HG02840 (cell line): ENCODE data around the gene GBGT1.
"Not testable (repeated sequence)": the region's sequence is repeated elsewhere in the genome, so short reads cannot be mapped to it uniquely, and the experiment has no call there.

Source experiments
- ATAC-seq: cut with Tn5 transposase; IDR thresholded peaks from one replicate; pipeline ENCODE4 v1.9.1; 2021; ENCODE audit warnings: mild to moderate bottlenecking, moderate library complexity, moderate number of reproducible peaks; ENCODE audit not compliant: unreplicated experiment, low FRiP score

GBGT1 gene

GRCh38 chr9:133199648-133200321 lies 36.1 kb upstream of the GBGT1 start:
- ATAC-seq: no peak

DNA sequence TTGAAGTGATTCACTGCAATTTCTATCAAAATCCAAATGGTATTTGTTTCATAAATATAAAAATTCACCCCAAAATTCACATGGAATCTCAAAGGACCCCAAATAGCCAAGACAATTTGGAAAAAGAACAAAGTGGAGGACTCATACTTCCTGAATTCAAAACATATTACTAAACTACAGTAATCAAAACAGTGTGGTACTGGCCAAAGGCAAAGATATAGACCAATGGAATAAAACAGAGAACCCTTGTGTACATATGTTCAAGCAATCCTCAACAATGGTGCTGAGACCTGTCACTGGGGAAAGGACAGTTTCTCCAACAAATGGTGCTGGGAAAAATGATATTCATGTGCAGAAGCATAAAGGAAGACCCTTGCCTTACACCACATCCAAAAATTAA lies 31.3 kb upstream of the GBGT1 start:
- no peak for ATAC-seq

DNA sequence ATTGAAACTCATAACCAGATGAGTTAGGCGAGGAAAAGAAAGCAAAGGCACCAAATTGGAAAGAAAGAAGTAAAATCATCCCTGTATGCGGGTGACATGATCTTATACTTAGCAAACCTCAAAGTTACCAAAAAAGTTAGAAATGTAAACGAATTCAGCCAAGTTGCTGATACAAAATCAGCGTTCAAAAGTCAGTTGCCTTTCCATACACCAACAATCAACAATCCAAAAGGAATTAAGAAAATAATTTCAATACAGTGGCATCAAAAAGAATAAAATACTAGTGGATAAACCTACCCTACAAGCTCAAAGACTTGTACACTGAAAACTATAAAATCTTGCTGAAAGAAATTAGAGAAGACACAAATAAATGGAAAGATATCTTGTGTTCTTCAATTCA lies 30.9 kb upstream of the GBGT1 start:
- no peak for ATAC-seq

GRCh38 chr9:133191989-133192388 lies 28.3 kb upstream of the GBGT1 start:
- ATAC-seq: no peak

GRCh38 chr9:133189826-133190225 lies 26.1 kb upstream of the GBGT1 start:
- no peak for ATAC-seq

DNA sequence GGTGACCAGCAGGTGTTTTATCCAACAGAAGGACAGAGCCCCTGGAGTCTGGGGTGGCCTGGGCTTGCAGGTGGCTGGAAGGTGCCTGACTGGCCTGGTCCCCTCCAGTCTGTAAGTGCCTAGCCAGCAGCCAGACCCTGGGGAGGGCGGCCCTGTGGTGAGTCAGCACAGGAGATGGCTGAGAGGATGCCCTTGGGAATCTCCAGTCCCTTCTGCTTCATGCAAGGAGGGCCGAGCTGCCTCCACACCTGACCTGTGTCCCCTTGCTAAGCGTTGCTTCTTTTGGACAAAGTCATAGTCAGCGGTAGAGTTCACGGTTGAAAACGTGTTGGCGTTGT lies 25.1 kb upstream of the GBGT1 start:
- ATAC-seq: no peak

DNA sequence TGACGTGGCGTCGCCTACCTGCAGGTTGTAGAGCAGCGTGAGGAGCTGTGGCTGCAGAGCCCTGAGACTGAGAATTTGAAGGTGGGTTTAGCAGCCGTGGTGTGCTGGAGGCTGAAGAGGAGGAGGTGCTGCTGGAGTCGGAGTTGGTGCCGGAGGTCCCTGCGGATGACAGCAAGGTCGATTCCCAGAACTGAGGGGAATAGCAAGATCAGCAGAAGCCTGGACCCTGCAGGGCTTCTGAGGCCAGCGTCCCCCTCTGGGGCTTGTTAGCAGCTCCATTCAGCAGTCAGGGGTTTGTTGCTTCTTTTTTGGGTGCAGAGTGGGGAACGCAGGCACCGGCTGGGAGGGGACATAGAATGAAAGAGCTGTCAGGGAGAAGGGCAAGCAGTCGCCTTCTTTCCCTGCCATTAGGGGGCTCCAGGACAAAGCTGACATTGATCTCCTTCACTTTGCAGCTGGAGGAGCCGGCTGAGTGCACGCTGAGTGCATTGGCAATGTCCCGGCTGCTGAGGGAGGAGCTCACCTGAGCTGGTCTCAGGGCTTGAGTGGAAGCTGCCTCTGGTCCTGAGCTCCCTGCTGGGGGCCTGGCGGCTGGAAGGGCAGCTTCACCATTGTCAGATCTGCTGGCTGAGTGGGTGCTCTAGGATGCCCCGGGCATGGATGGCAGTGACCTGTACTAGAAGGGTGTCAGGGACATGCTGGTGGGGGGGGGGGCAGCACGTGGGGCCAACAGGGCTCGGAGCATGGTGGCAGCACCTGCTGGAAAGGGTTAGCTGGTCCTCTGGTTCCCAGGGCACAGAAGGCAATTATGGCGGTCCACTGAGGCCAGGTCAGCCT lies 24.5 kb upstream of the GBGT1 start:
- ATAC-seq: no peak

- ATAC-seq: no peak
Measured at GRCh38 chr9:133187561-133188005, 23.9 kb upstream of the GBGT1 start.

- no peak for ATAC-seq
Measured at GRCh38 chr9:133186736-133187135, 23.0 kb upstream of the GBGT1 start.

- ATAC-seq: no peak
Measured at GRCh38 chr9:133184971-133185370, 21.3 kb upstream of the GBGT1 start.

DNA sequence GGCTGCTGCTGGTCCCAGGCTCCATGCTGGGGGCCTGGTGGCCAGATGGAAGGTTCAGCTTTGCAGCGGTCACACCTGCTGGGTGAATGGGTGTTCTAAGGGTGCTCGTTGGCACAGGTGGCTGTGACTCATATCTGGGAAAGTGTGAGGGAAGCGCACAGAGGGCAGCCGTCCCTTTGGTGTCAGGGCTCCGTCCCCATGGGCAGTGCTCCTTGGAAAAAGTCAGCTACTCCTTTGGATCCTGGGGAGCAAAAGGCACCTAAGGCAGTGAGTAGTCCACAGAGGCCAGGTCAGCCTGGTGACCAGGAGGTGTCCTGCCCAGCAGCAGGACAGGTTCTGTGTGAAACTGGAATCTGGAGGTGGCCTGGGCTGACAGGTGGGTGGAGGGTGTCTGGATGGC lies 18.4 kb upstream of the GBGT1 start:
- ATAC-seq: no peak

- no peak for ATAC-seq
Measured at GRCh38 chr9:133181561-133181960, 17.8 kb upstream of the GBGT1 start.

GRCh38 chr9:133180953-133181352 lies 17.2 kb upstream of the GBGT1 start:
- ATAC-seq: no peak

- no peak for ATAC-seq
Measured at GRCh38 chr9:133173056-133173455, 9.3 kb upstream of the GBGT1 start.

DNA sequence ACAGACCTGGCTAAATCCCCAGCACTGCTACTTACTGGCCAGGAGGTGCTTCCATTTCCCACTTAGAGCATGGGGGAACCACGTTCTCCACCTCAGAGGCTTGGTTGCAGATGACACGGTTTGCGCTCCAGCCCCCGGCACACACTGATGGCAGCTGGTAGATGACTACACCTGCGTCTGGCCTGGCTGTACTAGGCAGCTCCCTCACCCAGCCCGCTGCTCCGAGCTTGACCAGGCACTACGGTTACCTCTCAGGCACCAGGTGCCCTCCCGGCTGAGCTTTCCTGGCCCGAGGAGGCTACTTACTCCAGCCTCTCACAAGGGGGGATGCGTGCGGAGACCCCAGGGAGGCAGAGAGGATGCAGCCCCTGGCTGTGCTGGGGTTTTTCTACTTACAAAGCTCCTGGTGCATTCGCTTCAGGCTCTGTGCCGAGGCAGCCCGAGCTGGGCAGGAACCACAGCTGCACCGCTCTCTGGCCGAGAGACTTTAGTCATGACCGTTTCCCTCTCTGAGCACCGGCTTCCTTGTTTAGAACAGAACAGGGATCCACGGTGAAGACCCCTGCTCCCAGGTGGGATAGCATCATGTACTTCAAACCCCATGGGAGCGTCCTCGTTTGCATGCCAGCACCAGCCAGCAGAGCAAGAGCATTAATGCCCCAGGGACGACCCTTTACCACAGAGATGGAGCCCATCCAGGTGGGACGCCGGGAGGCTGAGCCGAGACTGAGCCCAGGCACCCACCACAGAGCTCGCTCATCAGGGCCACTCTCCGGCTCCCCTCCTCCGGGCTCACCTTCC lies 7.6 kb upstream of the GBGT1 start:
- ATAC-seq: no peak

DNA sequence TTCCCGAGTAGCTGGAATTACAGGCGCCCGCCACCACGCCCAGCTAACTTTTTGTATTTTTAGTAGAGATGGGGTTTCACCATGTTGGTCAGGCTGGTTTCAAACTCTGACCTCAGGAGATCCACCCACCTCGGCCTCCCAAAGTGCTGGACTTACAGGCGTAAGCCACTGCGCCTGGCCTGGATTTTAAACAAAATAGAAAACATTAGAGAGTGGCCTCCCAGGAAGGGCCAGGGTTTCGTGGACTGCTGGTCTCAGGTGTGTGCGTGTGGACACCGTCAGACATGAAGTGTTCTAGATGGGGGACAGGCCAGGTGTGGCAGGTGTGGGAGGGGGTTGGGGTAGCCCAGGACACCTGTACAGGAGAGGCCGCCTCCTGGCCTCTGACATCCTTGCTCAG lies 7.0 kb upstream of the GBGT1 start:
- no peak for ATAC-seq

DNA sequence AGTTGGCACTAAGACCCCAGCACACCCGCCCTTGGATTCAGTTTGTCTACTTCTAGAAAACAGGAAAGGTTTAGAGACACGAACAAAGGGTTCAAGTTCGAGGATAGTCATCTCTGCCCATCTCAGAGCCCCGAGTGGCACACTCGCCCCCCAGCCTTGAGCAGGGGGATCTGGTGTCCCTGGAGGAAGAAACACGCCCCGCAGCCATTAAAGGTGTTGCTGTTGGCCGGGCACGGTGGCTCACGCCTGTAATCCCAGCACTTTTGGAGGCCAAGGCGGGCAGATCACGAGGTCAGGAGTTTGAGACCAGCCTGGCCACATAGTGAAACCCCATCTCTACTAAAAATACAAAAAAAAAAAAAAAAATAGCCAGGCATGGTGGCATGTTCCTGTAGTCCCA lies 6.0 kb upstream of the GBGT1 start:
- ATAC-seq: not testable (repeated sequence)

DNA sequence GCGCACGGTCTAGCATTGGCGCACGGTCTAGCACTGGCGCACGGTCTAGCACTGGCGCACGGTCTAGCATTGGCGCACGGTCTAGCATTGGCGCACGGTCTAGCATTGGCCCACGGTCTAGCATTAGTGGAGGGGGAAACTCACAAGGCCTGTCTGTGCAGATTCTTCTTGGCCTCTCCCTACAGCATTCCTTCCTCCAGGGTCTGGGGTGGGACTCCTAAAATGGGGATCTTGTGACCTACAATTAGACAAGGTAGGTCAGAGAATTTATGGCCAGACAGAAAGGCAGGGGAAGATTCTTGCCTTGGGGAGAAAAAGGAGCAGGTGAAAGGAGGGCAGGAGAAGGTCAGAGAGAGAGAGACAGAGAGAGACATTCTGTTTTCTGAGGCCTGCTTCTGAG lies 5.4 kb upstream of the GBGT1 start:
- no peak for ATAC-seq

DNA sequence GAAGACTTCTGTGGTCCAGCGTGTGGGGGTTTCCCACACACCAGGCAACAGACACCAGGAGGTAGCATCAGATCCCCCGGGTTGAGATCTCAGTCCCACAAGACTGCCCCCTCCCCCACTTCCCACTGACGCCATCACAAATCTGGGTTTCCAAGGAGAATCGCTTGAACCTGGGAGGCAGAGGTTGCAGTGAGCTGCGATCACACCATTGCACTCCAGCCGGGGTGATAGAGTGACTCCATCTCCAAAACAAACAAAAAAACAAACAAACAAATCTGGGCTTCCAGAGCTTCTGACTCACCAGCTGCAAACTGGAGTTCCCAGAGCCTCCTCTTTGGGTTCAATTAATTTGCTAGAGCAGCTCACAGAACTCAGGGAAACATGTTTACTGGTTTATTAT lies 4.7 kb upstream of the GBGT1 start:
- no peak for ATAC-seq

- ATAC-seq: no peak
Measured at GRCh38 chr9:133167769-133168168, 4.1 kb upstream of the GBGT1 start.

GRCh38 chr9:133167096-133167730 lies 3.5 kb upstream of the GBGT1 start:
- ATAC-seq: no peak
